ENCODE results near the gene GATB. TPM values are rescaled to one million over a fixed set of nuclear protein-coding genes. Genes with fewer than 3 reads are reported as not detected.

GATB gene
- total RNA-seq, 4 donors from 2014 or later = 26.6 to 49.2 (median 32.6) TPM

DNA sequence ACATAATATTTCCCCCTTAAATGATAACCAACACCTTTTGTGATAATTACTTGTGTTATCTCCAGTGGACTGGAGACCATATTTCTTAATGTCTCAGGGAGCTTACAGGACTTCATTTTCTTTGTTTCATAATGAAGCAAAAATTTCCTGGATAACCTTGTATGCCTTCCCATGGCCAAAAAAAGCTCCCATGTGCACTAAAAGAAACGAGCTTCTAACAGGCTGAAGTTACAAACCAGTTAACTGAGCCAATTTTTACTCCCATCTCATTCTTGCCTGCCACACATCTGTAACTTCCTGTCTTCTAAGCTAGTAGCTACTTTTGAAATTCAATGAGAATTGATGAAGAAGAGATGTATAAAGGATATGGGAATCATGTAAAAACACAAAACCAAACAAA lies 32.8 kb downstream of the GATB start:
- Histone ChIP-seq H3K4me3 (no peak overlapping the region), H3K36me3 (no peaks in the 10 kb centered on the region), H3K9me3 (no peaks in the 10 kb centered on the region), H3K27me3 (no peaks in the 10 kb centered on the region), H3K27ac (no peak overlapping the region), H3K4me1 (peaks cover 0 to 6% (median 0%) of the 10 kb centered on the region in 4 donors)
- no peak for DNase-seq (ENCODE audit: low spot score in 2 of 2)
- TF ChIP-seq, protein P1, sequence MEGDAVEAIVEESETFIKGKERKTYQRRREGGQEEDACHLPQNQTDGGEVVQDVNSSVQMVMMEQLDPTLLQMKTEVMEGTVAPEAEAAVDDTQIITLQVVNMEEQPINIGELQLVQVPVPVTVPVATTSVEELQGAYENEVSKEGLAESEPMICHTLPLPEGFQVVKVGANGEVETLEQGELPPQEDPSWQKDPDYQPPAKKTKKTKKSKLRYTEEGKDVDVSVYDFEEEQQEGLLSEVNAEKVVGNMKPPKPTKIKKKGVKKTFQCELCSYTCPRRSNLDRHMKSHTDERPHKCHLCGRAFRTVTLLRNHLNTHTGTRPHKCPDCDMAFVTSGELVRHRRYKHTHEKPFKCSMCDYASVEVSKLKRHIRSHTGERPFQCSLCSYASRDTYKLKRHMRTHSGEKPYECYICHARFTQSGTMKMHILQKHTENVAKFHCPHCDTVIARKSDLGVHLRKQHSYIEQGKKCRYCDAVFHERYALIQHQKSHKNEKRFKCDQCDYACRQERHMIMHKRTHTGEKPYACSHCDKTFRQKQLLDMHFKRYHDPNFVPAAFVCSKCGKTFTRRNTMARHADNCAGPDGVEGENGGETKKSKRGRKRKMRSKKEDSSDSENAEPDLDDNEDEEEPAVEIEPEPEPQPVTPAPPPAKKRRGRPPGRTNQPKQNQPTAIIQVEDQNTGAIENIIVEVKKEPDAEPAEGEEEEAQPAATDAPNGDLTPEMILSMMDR (IDR thresholded peaks at IDR 0.05) = no peak
- TF ChIP-seq EP300 (IDR thresholded peaks at IDR 0.05) (no peak), POLR2A (IDR thresholded peaks at IDR 0.05) (no peak)
- 37 to 55% methylated on average over 1 of the region's 1 CpG for WGBS, 2 donors

DNA sequence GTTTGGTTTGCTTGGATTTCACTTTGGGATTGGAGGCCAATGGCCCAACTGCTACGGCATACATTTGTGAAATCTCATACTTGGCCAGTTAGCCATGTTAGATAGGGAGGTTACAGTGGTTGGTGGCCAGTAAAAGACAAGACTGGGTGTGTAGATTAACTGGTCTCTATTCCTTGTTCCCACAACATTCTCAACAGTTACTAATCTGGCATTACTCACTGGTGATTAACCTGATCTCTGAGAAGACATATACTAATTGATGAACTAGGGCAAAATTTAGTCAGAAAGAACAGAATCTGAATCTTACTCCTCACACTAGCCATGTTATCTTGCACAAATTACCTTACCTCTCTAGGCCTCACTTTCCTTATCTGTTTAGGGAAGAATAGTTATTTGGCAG lies 33.4 kb downstream of the GATB start:
- WGBS, 2 donors = 96 to 100% methylated on average over 1 of the region's 1 CpG
- H3K27me3 ChIP-seq = no peaks in the 10 kb centered on the region
- H3K4me1 ChIP-seq = peaks cover 0 to 6% (median 0%) of the 10 kb centered on the region in 4 donors
- H3K9me3 ChIP-seq = no peaks in the 10 kb centered on the region
- TF ChIP-seq EP300 (IDR thresholded peaks at IDR 0.05) (no peak), POLR2A (IDR thresholded peaks at IDR 0.05) (no peak)
- TF ChIP-seq, protein P1 (IDR thresholded peaks at IDR 0.05) = no peak
- H3K27ac ChIP-seq = no peak overlapping the region
- no peaks in the 10 kb centered on the region for H3K36me3 ChIP-seq
- H3K4me3 ChIP-seq = no peak overlapping the region
- no peak for DNase-seq (ENCODE audit: low spot score in 2 of 2)

DNA sequence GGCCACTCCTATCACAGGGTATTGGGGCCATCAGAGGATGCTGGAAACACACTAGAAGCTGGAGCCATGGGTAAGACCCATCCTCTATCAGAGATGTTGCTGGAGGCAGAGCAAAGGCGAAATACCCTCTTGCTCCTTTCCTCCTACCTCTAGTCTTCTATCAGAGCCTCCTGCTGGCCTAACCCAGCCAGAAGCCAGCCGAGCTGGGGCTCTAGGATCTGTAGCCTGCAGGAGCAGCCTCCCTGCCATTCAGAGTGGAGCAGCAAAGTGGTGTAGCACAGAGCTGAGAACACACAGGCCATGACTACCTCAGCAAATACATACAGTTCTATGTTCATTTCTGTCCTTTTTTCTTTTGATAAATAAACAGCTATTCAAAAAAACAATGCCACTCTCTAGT lies 35.7 kb downstream of the GATB start:
- no peak for DNase-seq (ENCODE audit: low spot score in 2 of 2)
- Histone ChIP-seq H3K27ac (no peak overlapping the region), H3K36me3 (no peaks in the 10 kb centered on the region), H3K27me3 (no peaks in the 10 kb centered on the region), H3K4me1 (peaks cover 0 to 6% (median 0%) of the 10 kb centered on the region in 4 donors), H3K4me3 (no peak overlapping the region), H3K9me3 (no peaks in the 10 kb centered on the region)
- TF ChIP-seq, protein P1 (IDR thresholded peaks at IDR 0.05) = no peak
- TF ChIP-seq POLR2A (IDR thresholded peaks at IDR 0.05) (no peak), EP300 (IDR thresholded peaks at IDR 0.05) (no peak)
- WGBS, 2 donors = 71 to 96% methylated on average over 2 of the region's 2 CpGs

DNA sequence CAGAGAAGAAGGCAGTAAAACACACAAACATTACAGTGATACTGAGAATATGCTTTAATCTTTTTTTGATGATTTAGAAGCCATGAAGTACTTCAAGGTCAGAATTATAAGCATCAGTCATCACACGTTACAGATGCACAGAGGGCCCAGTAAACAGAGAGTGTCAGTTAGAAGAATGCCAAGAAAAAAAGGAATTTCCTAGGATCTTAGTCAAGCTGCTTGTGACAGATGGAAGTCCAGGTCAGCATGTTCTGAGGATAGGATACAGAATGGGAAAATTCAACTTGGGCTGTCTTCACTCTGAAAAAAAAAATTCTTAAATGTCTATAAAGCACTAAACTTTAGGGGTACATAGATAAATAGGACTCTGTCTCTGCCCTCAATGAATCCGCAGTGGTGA lies 38.9 kb downstream of the GATB start:
- Histone ChIP-seq H3K27ac (peak overlapping the region in 1 of 4 donors; percentile 25), H3K4me1 (peaks cover 0 to 25% (median 6%) of the 10 kb centered on the region in 4 donors), H3K4me3 (no peak overlapping the region), H3K27me3 (no peaks in the 10 kb centered on the region), H3K9me3 (no peaks in the 10 kb centered on the region), H3K36me3 (no peaks in the 10 kb centered on the region)
- no peak for DNase-seq (ENCODE audit: low spot score in 2 of 2)
- TF ChIP-seq, protein P1 (IDR thresholded peaks at IDR 0.05) = no peak
- TF ChIP-seq POLR2A (IDR thresholded peaks at IDR 0.05) (no peak), EP300 (IDR thresholded peaks at IDR 0.05) (no peak)
- 74 to 86% methylated on average over 2 of the region's 2 CpGs for WGBS, 2 donors

DNA sequence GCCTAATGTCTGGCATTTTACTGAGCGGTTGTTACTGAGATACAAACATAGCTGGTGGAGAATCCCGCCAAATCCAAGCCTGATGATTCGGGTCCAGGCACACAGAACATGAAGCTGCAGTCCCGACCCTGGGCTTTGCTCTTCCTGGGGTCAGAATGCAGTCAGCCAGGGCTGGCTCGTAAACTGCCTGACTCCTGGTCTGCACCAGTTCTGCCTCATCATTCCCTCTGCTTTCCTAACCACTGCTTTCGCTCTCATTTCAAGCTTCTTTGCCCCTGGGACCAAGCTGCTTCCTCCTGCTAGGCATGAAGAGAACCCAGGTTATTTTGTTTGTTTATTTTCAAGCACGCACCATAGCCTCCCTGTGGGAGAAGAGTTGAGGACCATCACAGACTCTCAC lies 39.3 kb downstream of the GATB start:
- 53 to 56% methylated on average over 7 of the region's 7 CpGs for WGBS, 2 donors
- no peak for TF ChIP-seq POLR2A (IDR thresholded peaks at IDR 0.05)
- TF ChIP-seq, protein P1 (IDR thresholded peaks at IDR 0.05) = no peak
- peak in 1 of 2 donors; percentile 9 for TF ChIP-seq EP300 (IDR thresholded peaks at IDR 0.05)
- H3K9me3 ChIP-seq = no peaks in the 10 kb centered on the region
- no peak overlapping the region for H3K4me3 ChIP-seq
- H3K27me3 ChIP-seq = no peaks in the 10 kb centered on the region
- peaks cover 0 to 25% (median 8%) of the 10 kb centered on the region in 4 donors for H3K4me1 ChIP-seq
- peak overlapping the region in 1 of 4 donors; percentile 25 for H3K27ac ChIP-seq
- DNase-seq (ENCODE audit: low spot score in 2 of 2) = peak in 1 of 2 donors; percentile 21
- peaks cover 0 to 3% (median 0%) of the 10 kb centered on the region in 3 donors for H3K36me3 ChIP-seq

Measured in tibial nerve (tissue), 4 donors.